Right lobe of liver (tissue), 4 donors: Measurements from ENCODE around the gene LCN10.

ENCODE experiments used
- CTCF ChIP-seq, 4 donors: fragments of 200-600 bp in 3 of 4; fragments of 450-650 bp in 1 of 4; IDR thresholded peaks; one replicate each; pipeline versions ENCODE4 v1.5.1 to v1.8.0; 2016 to 2022; ENCODE audit warnings: antibody characterized with exemption in 4 of 4, mild to moderate bottlenecking in 2 of 4
- POLR2A ChIP-seq: fragments of 450-650 bp; IDR thresholded peaks from one replicate; pipeline ENCODE4 v1.6.1; 2017; ENCODE audit warnings: antibody characterized with exemption, mild to moderate bottlenecking
- donor health status: DM: no; HTN: no; CAD: no.
- donor health status: DM: no; HTN: no; CAD: no.
- donor health status: DM: no; HTN: yes; CAD: no.

- TF ChIP-seq CTCF (IDR thresholded peaks at IDR 0.05): no peak
- no peak for TF ChIP-seq POLR2A
Observed at GRCh38 chr9:136735812-136736480, 6.8 kb downstream of the LCN10 start.
